Measurements from ENCODE around the gene UNC5B. TPM values are rescaled to one million over a fixed set of nuclear protein-coding genes. Genes with fewer than 3 reads are reported as not detected.

Gene UNC5B
- total RNA-seq, 4 donors from 2014 or later, result 3.9 to 7.1 (median 5.7) TPM

- H3K27ac ChIP-seq, result peak overlapping the region; percentile 77 to 80 (median 78)
- no peaks in the 10 kb centered on the region for H3K27me3 ChIP-seq
- H3K4me1 ChIP-seq, result peaks cover 11 to 26% of the 10 kb centered on the region in 2 donors
- peak overlapping the region in 2 of 3 donors; percentile 67 to 70 for H3K4me3 ChIP-seq (replicated peaks in 1 of 3)
- H3K9me3 ChIP-seq, result no peaks in the 10 kb centered on the region
- 29 to 42% methylated on average over 6 to 8 of the region's 8 CpGs for WGBS, 2 donors
- H3K36me3 ChIP-seq, result peaks cover 0 to 3% of the 10 kb centered on the region in 2 donors
- DNase-seq, result peak in 1 of 2 donors; percentile 47
- intact Hi-C loops (cut with DNase I), result loop anchor here (5.0 kb wide), 3 partner anchors 252 to 492 kb away; no protein-coding TSS in a partner anchor
- TF ChIP-seq, protein P1, sequence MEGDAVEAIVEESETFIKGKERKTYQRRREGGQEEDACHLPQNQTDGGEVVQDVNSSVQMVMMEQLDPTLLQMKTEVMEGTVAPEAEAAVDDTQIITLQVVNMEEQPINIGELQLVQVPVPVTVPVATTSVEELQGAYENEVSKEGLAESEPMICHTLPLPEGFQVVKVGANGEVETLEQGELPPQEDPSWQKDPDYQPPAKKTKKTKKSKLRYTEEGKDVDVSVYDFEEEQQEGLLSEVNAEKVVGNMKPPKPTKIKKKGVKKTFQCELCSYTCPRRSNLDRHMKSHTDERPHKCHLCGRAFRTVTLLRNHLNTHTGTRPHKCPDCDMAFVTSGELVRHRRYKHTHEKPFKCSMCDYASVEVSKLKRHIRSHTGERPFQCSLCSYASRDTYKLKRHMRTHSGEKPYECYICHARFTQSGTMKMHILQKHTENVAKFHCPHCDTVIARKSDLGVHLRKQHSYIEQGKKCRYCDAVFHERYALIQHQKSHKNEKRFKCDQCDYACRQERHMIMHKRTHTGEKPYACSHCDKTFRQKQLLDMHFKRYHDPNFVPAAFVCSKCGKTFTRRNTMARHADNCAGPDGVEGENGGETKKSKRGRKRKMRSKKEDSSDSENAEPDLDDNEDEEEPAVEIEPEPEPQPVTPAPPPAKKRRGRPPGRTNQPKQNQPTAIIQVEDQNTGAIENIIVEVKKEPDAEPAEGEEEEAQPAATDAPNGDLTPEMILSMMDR (IDR thresholded peaks at IDR 0.05), result no peak
- no peak for TF ChIP-seq POLR2A (IDR thresholded peaks at IDR 0.05)
These were observed 107.5 kb downstream of the UNC5B start for GRCh38 chr10:71319800-71320392.

DNA sequence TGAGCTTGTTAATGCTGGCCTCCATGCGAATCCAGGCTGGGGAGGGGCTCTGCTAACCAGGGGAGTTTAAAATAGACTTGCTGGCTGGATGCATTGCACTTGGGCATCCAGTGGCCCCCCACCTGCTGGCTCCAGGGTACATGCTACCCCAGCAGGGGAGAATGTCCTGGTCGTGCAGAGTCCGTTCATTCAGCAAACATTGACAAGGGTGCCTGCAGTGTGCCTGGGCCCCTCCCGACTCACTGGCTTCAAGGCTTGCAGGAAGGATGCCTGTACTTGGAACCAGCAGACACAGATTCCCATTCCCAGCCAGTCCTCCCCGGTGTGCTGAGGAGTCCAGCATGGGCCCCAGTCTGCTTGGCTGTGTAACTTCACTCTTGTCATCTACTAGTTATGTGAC is 108.2 kb downstream of the UNC5B start:
- TF ChIP-seq POLR2A (IDR thresholded peaks at IDR 0.05), result no peak
- H3K9me3 ChIP-seq, result no peaks in the 10 kb centered on the region
- DNase-seq, result no peak
- H3K27ac ChIP-seq, result no peak overlapping the region
- peaks cover 0 to 3% of the 10 kb centered on the region in 2 donors for H3K36me3 ChIP-seq
- intact Hi-C loops (cut with DNase I), result no loop called here
- WGBS, 2 donors, result 90 to 95% methylated on average over 4 to 5 of the region's 5 CpGs
- H3K4me1 ChIP-seq, result peaks cover 11 to 26% of the 10 kb centered on the region in 2 donors
- H3K4me3 ChIP-seq (replicated peaks in 1 of 3), result no peak overlapping the region
- H3K27me3 ChIP-seq, result no peaks in the 10 kb centered on the region

GRCh38 chr10:71321386-71321785 is 109.0 kb downstream of the UNC5B start:
- no peak for TF ChIP-seq POLR2A (IDR thresholded peaks at IDR 0.05)
- TF ChIP-seq, protein P1 (IDR thresholded peaks at IDR 0.05), result no peak
- Histone ChIP-seq H3K4me3 (replicated peaks in 1 of 3) (no peak overlapping the region), H3K27ac (no peak overlapping the region), H3K27me3 (no peaks in the 10 kb centered on the region), H3K9me3 (no peaks in the 10 kb centered on the region), H3K4me1 (peaks cover 11 to 20% of the 10 kb centered on the region in 2 donors), H3K36me3 (peaks cover 0 to 3% of the 10 kb centered on the region in 2 donors)
- intact Hi-C loops (cut with DNase I), result no loop called here
- DNase-seq, result no peak
- WGBS, 2 donors, result 88 to 100% methylated on average over 1 of the region's 1 CpG

DNA sequence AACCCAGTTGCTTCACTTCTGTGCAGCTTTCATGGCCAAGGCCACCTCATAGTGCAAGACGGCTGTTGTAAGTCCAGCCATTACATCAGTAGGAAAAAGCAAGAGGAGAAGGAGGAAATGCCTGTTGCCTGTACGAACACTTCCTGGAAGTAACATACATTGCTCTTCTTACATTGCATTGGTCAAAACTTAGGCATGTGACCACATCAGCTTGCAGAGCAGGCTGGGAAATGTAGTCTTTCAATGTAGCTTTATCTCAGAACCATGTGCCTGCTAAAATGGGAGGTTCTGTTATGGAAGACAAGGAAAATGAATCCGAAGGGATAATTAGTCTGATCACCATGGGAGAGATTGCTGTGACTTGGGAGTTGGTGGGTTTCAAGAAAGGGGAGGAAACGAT is 111.0 kb downstream of the UNC5B start:
- Histone ChIP-seq H3K27ac (no peak overlapping the region), H3K4me3 (replicated peaks in 1 of 3) (no peak overlapping the region), H3K9me3 (no peaks in the 10 kb centered on the region), H3K36me3 (peaks cover 0 to 3% of the 10 kb centered on the region in 2 donors), H3K27me3 (no peaks in the 10 kb centered on the region), H3K4me1 (peaks cover 11% of the 10 kb centered on the region in 2 donors)
- 89 to 92% methylated on average over 4 of the region's 4 CpGs for WGBS, 2 donors
- DNase-seq, result no peak
- no peak for TF ChIP-seq POLR2A (IDR thresholded peaks at IDR 0.05)
- TF ChIP-seq, protein P1 (IDR thresholded peaks at IDR 0.05), result no peak
- intact Hi-C loops (cut with DNase I), result no loop called here

DNA sequence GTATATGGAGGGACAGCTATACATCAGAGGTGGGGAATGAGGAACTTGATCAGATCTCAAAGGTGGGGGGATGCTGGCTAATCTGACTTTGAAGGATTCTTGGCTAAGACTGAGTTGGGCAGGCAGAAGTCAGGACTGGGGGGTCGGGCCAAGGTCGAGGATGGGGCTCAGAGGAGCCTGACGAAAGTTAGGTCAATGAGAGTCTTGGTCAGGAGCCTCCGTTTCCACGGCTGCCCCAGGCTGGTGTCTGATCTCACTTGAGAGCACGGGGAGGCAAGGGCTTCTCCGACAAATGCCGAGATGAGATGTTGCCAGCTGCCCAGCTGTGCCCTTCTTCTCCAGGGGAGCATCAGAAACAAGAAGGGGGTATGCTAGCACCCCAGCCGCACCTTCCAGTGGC is 112.4 kb downstream of the UNC5B start:
- intact Hi-C loops (cut with DNase I), result loop anchor here (5.0 kb wide), 1 partner anchor 43 kb away; no protein-coding TSS in a partner anchor
- H3K36me3 ChIP-seq, result peaks cover 0 to 3% of the 10 kb centered on the region in 2 donors

DNA sequence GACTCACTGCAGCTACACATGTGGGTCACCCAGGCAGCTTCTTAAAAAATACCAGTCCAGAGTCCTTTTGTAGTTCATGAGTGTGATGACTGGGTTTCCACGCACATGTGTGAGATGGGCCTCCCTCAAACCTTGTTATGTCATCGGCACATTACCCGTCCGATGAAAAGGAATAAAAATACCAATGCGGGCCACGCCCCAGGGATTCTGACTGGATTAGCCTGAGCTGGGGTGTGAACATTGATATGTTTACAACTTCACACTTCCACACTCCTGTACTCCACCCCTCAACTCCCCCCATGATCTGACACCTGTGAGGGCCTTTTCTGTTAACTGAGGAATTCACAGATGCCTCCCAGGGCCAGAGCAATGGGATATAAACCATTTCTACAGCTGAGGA is 112.9 kb downstream of the UNC5B start:
- Histone ChIP-seq H3K27me3 (no peaks in the 10 kb centered on the region), H3K36me3 (peaks cover 0 to 3% of the 10 kb centered on the region in 2 donors), H3K4me1 (peaks cover 0 to 6% of the 10 kb centered on the region in 2 donors), H3K9me3 (no peaks in the 10 kb centered on the region), H3K27ac (no peak overlapping the region), H3K4me3 (replicated peaks in 1 of 3) (no peak overlapping the region)
- TF ChIP-seq POLR2A (IDR thresholded peaks at IDR 0.05), result no peak
- TF ChIP-seq, protein P1 (IDR thresholded peaks at IDR 0.05), result no peak
- 91 to 95% methylated on average over 6 of the region's 6 CpGs for WGBS, 2 donors
- intact Hi-C loops (cut with DNase I), result loop anchor here (5.0 kb wide), 1 partner anchor 42 kb away; no protein-coding TSS in a partner anchor
- no peak for DNase-seq

More for the DNA sequence above, 112.4 kb downstream of the UNC5B start:
- Histone ChIP-seq H3K4me3 (replicated peaks in 1 of 3) (no peak overlapping the region), H3K27me3 (no peaks in the 10 kb centered on the region), H3K27ac (no peak overlapping the region), H3K9me3 (no peaks in the 10 kb centered on the region), H3K4me1 (peaks cover 5 to 10% of the 10 kb centered on the region in 2 donors)
- no peak for DNase-seq
- no peak for TF ChIP-seq POLR2A (IDR thresholded peaks at IDR 0.05)
- 95 to 96% methylated on average over 8 to 9 of the region's 9 CpGs for WGBS, 2 donors

Measured in thyroid gland (tissue), 4 donors.